Ovary (tissue), 9 donors: ENCODE results near the gene DUOX1. TPM values are rescaled to one million over a fixed set of nuclear protein-coding genes. Genes with fewer than 3 reads are reported as not detected.

ENCODE experiments used
- DNase-seq, 5 donors: peaks; one replicate each; pipeline ENCODE4 v3.0.0-alpha.2; 2019 to 2020
- H3K27ac ChIP-seq, 2 donors: fragments of 200-600 bp; one replicate each; pipeline versions ENCODE4 v1.5.1 to v1.8.0; 2019 to 2022
- H3K27me3 ChIP-seq: fragments of 200-600 bp; one replicate; pipeline ENCODE4 v1.8.0; 2022
- H3K36me3 ChIP-seq: fragments of 200-600 bp; sonication (generic); one replicate; pipeline ENCODE4 v1.5.1; 2019
- H3K4me1 ChIP-seq: one replicate; pipeline ENCODE4 v1.8.1; 2013; ENCODE audit warnings: mild to moderate bottlenecking, moderate library complexity; ENCODE audit not compliant: insufficient read depth
- H3K4me3 ChIP-seq: fragments of 200-600 bp; sonication (generic); one replicate; pipeline ENCODE4 v1.5.1; 2017
- H3K9me3 ChIP-seq, 2 donors: fragments of 200-600 bp in 1 of 2; sonication (generic) in 1 of 2; one replicate each; pipeline versions ENCODE4 v1.5.1 to v1.8.1; 2013 to 2019; ENCODE audit warnings: mild to moderate bottlenecking in 1 of 2, moderate library complexity in 1 of 2
- EP300 ChIP-seq: sonication (generic); formaldehyde crosslinking; IDR thresholded peaks from one replicate; pipeline ENCODE4 v1.6.1; 2017; ENCODE audit warnings: antibody characterized with exemption
- POLR2A ChIP-seq: fragments of 450-650 bp; IDR thresholded peaks from one replicate; pipeline ENCODE4 v1.6.1; 2017; ENCODE audit warnings: antibody characterized with exemption, mild to moderate bottlenecking, moderate library complexity
- WGBS, 3 donors: extraction: QIAGEN DNeasy Blood & Tissue Kit in 1 of 3; methylation state at CpG; one replicate each; pipeline versions ENCODE4 v1.1.5 to v1.1.7; 2013 to 2017; 5-methylcytosine and 5-hydroxymethylcytosine counted together
- intact Hi-C, 4 donors: fragments of 100-400 bp; cut with DNase I; formaldehyde crosslinking; loops; one replicate each; pipeline versions ENCODE4 v1.11.0 to v1.15.1; 2022 to 2023
- polyA plus RNA-seq, 2 donors: library from polyadenylated mRNA; stranded (reverse); fragments of 200-250 nt in 1 of 2; fragments of 350-450 nt in 1 of 2; fragmentation: Illumina TruSeq in 1 of 2; extraction: RNeasy Lipid Tissue Mini Kit (QIAGEN cat#74804) in 1 of 2; gene quantifications; one replicate each; pipeline ENCODE4 v1.2.3, GENCODE V29; 2013 to 2014
- total RNA-seq, 7 donors: library from RNA; depleted of rRNA in 2 of 7; stranded (reverse); fragments of >200 nt in 2 of 7; fragmentation: NEBNext Ultra II Directional in 3 of 7; extraction: Animal tissue kit (Norgen Biotek cat#: 25700) in 3 of 7; gene quantifications; one replicate each; pipeline versions ENCODE4 v1.1.0 to v1.2.4, GENCODE V29; 2016 to 2023
- TF ChIP-seq, protein P1 (sequence below), 3 donors: fragments of 450-650 bp in 2 of 3; fragments of 200-600 bp in 1 of 3; IDR thresholded peaks; one replicate each; pipeline versions ENCODE4 v1.5.1 to v1.8.0; 2016 to 2022; ENCODE audit warnings: antibody characterized with exemption in 3 of 3, mild to moderate bottlenecking in 1 of 3
- donor health status: DM: no; HTN: no; CAD: no; lungs with moderate emphysema.
- donor health status: DM: no; HTN: no; CAD: no.
- donor health status: Bipolar disorder and iron deficiency.
- donor health status: DM: yes; HTN: yes; CAD: no.
- donor health status: DM: no; HTN: no; CAD: no.
- donor health status: DM: yes; HTN: yes; CAD: no.

The DUOX1 gene
- total and polyA plus RNA-seq, 9 donors: 0.23 to 9.2 (median 1.4) TPM

DNA sequence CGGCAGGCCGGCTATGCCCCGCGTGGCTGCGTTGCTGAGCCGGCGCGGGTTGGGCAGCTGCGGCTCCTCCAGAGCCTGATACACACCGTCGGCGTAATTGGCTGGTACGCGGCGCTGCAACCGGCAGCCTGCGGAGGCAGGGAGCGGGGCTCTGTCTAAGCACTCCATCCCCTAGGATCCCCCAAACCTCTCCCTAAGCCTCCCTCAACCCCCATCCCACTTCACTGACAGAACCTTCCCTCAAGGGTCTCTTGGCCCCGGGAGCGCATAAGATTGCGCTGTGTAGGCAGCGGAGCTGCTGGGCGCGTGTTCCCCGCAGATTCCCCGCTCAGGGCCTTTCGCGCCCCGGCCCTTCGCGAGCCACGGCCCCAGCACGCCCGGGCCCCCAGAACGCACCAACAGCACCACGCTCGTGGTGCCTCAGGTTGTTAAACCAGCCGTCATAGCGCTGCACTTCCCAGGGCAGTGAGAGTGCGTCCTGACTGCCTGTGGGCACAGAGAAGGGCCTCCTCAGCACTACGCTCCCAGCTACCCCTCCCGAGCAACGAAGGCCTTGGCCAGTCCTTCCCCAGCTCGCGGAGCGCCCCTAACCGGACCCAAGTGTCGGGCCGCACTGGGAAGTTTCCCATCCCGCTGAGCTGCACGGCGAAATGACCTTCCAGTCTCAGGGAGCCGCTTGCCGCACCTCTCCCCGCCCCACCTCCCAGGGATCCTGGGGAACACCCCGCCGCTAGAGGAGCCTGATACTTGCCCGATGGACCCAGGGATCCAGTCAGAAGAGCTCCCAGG, 17.0 kb upstream of the DUOX1 start:
- 1 to 4% (median 1%) methylated on average over 37 to 58 of the region's 58 CpGs for WGBS, 3 donors
- TF ChIP-seq EP300: no peak
- no peak for TF ChIP-seq POLR2A
- TF ChIP-seq, protein P1, sequence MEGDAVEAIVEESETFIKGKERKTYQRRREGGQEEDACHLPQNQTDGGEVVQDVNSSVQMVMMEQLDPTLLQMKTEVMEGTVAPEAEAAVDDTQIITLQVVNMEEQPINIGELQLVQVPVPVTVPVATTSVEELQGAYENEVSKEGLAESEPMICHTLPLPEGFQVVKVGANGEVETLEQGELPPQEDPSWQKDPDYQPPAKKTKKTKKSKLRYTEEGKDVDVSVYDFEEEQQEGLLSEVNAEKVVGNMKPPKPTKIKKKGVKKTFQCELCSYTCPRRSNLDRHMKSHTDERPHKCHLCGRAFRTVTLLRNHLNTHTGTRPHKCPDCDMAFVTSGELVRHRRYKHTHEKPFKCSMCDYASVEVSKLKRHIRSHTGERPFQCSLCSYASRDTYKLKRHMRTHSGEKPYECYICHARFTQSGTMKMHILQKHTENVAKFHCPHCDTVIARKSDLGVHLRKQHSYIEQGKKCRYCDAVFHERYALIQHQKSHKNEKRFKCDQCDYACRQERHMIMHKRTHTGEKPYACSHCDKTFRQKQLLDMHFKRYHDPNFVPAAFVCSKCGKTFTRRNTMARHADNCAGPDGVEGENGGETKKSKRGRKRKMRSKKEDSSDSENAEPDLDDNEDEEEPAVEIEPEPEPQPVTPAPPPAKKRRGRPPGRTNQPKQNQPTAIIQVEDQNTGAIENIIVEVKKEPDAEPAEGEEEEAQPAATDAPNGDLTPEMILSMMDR (IDR thresholded peaks at IDR 0.05): no peak
- intact Hi-C loops: no loop called here
- no peaks in the 10 kb centered on the region for H3K9me3 ChIP-seq
- no peak overlapping the region for H3K27ac ChIP-seq
- no peak for DNase-seq
- no peaks in the 10 kb centered on the region for H3K27me3 ChIP-seq
- H3K36me3 ChIP-seq: no peaks in the 10 kb centered on the region
- H3K4me3 ChIP-seq: no peak overlapping the region
- peaks cover 2% of the 10 kb centered on the region for H3K4me1 ChIP-seq

DNA sequence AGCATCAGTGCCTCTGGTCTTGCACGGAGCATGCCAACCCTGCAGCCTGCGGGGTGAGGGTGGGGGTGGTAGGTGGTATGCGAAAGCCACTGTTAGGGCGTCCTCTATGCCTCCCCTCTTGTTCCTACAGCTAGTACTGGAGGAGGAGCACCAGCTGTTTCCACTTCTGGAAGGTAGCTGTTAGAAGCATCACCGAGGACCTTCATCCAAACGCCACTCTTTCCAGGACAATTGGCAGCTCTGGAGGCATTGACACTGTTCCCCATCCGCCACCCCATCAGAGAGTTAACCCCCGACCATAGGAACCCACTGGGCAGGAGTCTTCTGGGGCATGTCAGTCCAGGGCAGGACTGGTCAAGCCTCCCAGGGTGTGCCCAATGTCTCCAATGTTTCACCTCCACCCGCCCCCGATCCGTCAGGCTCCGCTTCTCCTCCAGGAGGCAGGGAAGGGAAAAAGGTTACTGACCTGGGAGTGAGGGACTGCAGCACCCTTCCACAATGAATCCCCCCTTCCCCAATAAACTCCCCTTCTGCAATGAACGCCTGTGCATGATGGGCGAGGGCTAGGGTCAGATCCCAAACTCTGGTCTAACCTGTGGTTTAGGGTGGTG, 16.3 kb upstream of the DUOX1 start:
- Histone ChIP-seq H3K4me1 (peaks cover 2% of the 10 kb centered on the region), H3K27ac (no peak overlapping the region), H3K27me3 (no peaks in the 10 kb centered on the region), H3K36me3 (no peaks in the 10 kb centered on the region), H3K9me3 (no peaks in the 10 kb centered on the region), H3K4me3 (no peak overlapping the region)
- no peak for DNase-seq
- 4 to 13% (median 9%) methylated on average over 14 of the region's 14 CpGs for WGBS, 3 donors
- TF ChIP-seq POLR2A (no peak), EP300 (no peak)
- TF ChIP-seq, protein P1 (IDR thresholded peaks at IDR 0.05): no peak
- intact Hi-C loops: no loop called here

DNA sequence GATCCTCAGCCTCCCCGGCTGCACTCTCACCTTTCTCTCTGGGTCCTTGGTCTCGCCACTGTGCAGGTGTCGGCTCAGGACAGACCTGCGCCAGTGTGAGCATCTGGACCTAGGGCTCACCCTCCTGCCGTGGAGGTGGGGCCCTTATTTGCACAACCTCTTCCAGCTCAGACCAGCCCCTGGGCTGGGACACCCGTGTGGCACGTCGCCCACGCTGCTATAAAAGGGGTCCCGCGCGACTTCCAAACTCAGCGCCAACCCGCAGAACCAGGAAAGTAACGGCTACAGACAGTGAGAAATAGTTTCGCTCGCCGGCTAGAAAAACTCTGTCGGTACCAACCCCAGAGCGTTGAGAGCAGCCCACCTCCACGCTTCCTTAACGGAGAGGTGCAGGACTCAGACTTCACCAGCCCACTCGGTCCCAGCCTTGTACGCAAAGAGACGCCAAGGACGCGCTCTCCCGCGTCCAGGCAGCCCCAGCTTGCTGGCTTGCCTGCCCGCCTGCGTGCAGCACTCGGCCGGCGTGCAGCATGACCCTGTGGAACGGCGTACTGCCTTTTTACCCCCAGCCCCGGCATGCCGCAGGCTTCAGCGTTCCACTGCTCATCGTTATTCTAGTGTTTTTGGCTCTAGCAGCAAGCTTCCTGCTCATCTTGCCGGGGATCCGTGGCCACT, 15.6 kb upstream of the DUOX1 start, which contains the start of the genes DUOX2 and DUOXA2:
TSS of gene DUOX2 (minus strand) at position 97 of the 675 bp plus-strand sequence. CDS start 761 bp downstream, outside the sequence.
TSS of gene DUOXA2 (plus strand) at position 251 of the 675 bp plus-strand sequence. CDS start at position 531, 280 bp downstream.
- Histone ChIP-seq H3K4me3 (no peak within 1 kb of the TSS), H3K36me3 (no peaks in the 10 kb centered on the region), H3K4me1 (peaks cover 2% of the 10 kb centered on the region), H3K27ac (no peak within 1 kb of the TSS), H3K9me3 (no peaks in the 10 kb centered on the region), H3K27me3 (no peaks in the 10 kb centered on the region)
- DNase-seq: no peak
- 1 to 3% (median 2%) methylated on average over 42 of the region's 42 CpGs for WGBS, 3 donors
- TF ChIP-seq EP300 (no peak), POLR2A (no peak)
- TF ChIP-seq, protein P1 (IDR thresholded peaks at IDR 0.05): no peak
- intact Hi-C loops: no loop called here

DNA sequence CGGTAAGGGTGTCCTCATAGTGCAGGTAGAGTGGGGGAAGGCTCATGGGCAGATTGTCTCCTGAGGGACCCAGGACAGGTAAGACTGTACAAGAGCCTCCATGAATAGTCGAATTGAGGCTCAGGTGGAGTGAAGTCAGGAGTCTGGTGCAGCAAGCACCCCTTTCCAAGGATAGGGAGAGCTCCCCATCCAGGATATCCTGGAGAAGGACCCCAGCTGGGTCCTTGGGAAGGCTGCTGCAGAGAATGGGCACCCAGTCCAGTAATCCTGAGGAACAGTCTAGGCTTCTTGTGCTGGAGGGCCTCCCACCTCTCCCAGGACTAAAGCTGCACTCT, 15.1 kb upstream of the DUOX1 start:
- Histone ChIP-seq H3K27ac (no peak overlapping the region), H3K27me3 (no peaks in the 10 kb centered on the region), H3K4me3 (no peak overlapping the region), H3K36me3 (no peaks in the 10 kb centered on the region), H3K9me3 (no peaks in the 10 kb centered on the region), H3K4me1 (peaks cover 2% of the 10 kb centered on the region)
- WGBS, 3 donors: 5 to 20% (median 10%) methylated on average over 2 of the region's 2 CpGs
- no peak for TF ChIP-seq POLR2A
- TF ChIP-seq EP300: no peak
- TF ChIP-seq, protein P1 (IDR thresholded peaks at IDR 0.05): no peak
- DNase-seq: no peak
- intact Hi-C loops: no loop called here
